Muscle of arm (tissue), 12 donors: ENCODE measurements around the gene RASD1. TPM values are rescaled to one million over a fixed set of nuclear protein-coding genes. Genes with fewer than 3 reads are reported as not detected.

ENCODE experiments used
- DNase-seq: peaks from one replicate; pipeline ENCODE4 v3.0.0-alpha.2; 2013
- polyA plus RNA-seq, 12 donors: library from polyadenylated mRNA; unstranded; fragments of 120-200 nt; gene quantifications; one replicate each; pipeline ENCODE4 v1.2.1, GENCODE V29; 2013; ENCODE audit not compliant: insufficient read length in 12 of 12

The RASD1 gene
- polyA plus RNA-seq, 12 donors = 2.9 to 11.4 (median 3.9) TPM; not detected in 1

- no peak for DNase-seq
Observed at GRCh38 chr17:17528696-17529652, 32.8 kb upstream of the RASD1 start.

GRCh38 chr17:17527956-17528500 is 31.8 kb upstream of the RASD1 start:
- no peak for DNase-seq

GRCh38 chr17:17527534-17527933 is 31.3 kb upstream of the RASD1 start:
- no peak for DNase-seq

- DNase-seq = no peak
Observed at GRCh38 chr17:17526369-17526768, 30.2 kb upstream of the RASD1 start.

GRCh38 chr17:17525956-17526355 is 29.8 kb upstream of the RASD1 start:
- no peak for DNase-seq

- no peak for DNase-seq
Observed at GRCh38 chr17:17525311-17525710, 29.1 kb upstream of the RASD1 start.

- no peak for DNase-seq
Observed at GRCh38 chr17:17523731-17524490, 27.7 kb upstream of the RASD1 start.

GRCh38 chr17:17523001-17523730 is 27.0 kb upstream of the RASD1 start:
- no peak for DNase-seq

GRCh38 chr17:17520599-17521232 is 24.5 kb upstream of the RASD1 start:
- DNase-seq = no peak

- no peak for DNase-seq
Observed at GRCh38 chr17:17519886-17520285, 23.7 kb upstream of the RASD1 start.

GRCh38 chr17:17518951-17519350 is 22.8 kb upstream of the RASD1 start:
- DNase-seq = no peak

- no peak for DNase-seq
Observed at GRCh38 chr17:17518014-17518413, 21.8 kb upstream of the RASD1 start.

GRCh38 chr17:17516941-17517720 is 20.9 kb upstream of the RASD1 start:
- no peak for DNase-seq

- no peak for DNase-seq
Observed at GRCh38 chr17:17515934-17516930, 20.0 kb upstream of the RASD1 start.

- DNase-seq = no peak
Observed at GRCh38 chr17:17514993-17515933, 19.1 kb upstream of the RASD1 start.

GRCh38 chr17:17514361-17514992 is 18.3 kb upstream of the RASD1 start:
- DNase-seq = no peak

- DNase-seq = no peak
Observed at GRCh38 chr17:17513626-17514025, 17.4 kb upstream of the RASD1 start.

GRCh38 chr17:17512866-17513265 is 16.7 kb upstream of the RASD1 start:
- DNase-seq = no peak
